H54 (cell line): ENCODE data around the gene SLC12A7.
"Not testable (repeated sequence)": the region's sequence is repeated elsewhere in the genome, so short reads cannot be mapped to it uniquely, and the experiment has no call there.

Source experiments
- DNase-seq: peaks from one replicate; pipeline ENCODE4 v3.0.0; 2011; ENCODE audit warnings: low spot score, mixed read lengths; ENCODE audit not compliant: insufficient read length
- FAIRE-seq: peaks from 3 replicates; lab custom pipeline; 2011; peaks lifted over from hg19 to GRCh38; lab: Jason Lieb, UNC
- POLR2A ChIP-seq: IDR thresholded peaks from 2 replicates; pipeline ENCODE4 v1.6.1; 2011; ENCODE audit warnings: low read depth, mild to moderate bottlenecking, low read length

The SLC12A7 gene

DNA sequence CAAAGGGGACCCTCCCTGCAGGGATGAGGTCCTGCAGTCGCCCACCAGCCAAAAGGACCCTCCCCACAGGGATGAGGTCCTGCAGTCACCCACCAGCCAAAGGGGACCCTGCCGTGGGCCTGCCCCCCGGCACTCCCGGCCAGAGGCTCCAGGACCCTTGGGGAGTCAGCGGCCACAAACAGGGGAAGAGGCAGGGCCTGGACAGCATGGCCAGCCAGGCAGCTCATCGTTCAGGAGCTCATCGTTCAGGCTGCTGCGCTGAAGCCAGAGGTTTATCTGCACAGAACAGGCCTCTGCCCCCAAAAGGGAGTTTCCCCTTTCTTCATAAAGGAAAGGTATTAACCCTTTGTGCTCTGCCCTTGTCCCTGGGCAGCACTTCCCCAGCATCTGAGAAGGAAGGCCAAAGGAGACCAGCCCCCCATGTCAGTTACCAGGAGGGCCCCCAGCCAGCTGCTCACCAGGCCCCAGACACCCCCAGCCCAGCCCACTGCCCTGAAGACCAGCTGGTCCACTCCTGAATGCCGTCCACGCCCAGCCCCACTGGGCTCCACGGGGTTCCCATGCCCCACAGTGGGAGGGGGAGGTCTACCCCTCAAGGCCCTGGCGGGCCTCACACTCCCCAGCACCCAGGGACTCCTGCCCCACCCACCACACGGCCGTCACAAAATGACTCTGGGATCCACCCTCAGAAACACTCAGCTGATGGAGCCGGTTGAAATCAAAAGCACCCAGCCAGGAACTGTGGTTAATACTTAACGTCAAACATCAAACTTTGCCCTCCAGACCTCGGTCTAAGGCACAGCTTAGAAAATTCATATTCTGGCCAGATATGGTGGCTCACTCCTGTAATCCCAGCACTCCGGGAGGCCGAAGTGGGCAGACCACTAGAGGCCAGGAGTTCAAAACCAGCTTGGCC is 6.3 kb downstream of the SLC12A7 start:
- TF ChIP-seq POLR2A: no peak
- no peak for FAIRE-seq
- no peak for DNase-seq

DNA sequence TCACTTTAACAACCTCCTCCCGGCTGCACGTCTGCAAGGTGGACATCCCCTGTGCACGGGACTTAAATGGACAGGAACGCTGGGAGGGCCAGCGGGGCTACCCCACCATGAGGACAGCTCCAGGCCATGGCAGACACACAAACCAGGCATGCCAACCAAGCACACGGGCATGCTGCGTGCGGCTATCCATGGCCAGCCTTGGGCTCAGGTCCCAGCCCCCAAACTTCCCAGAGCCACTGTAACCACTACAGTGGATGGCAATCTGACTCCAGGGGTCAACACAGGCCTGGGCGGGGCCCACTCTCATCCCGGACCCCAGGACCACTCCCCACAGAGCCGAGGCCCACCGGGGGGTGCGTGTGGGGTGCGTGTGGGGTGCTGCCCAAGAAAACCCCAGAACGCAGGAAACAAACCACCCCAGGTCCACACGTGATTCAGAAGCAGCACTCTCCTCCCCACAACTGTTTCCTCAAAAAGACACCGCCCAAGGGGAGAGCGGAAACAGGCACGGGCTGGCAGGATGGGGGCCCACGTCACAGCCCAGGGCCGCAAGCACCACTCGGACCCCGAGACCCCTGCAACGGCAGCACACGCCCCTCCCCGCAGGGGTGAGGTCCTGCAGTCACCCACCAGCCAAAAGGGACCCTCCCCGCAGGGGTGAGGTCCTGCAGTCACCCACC is 7.4 kb downstream of the SLC12A7 start:
- TF ChIP-seq POLR2A: no peak
- DNase-seq: no peak
- no peak for FAIRE-seq

DNA sequence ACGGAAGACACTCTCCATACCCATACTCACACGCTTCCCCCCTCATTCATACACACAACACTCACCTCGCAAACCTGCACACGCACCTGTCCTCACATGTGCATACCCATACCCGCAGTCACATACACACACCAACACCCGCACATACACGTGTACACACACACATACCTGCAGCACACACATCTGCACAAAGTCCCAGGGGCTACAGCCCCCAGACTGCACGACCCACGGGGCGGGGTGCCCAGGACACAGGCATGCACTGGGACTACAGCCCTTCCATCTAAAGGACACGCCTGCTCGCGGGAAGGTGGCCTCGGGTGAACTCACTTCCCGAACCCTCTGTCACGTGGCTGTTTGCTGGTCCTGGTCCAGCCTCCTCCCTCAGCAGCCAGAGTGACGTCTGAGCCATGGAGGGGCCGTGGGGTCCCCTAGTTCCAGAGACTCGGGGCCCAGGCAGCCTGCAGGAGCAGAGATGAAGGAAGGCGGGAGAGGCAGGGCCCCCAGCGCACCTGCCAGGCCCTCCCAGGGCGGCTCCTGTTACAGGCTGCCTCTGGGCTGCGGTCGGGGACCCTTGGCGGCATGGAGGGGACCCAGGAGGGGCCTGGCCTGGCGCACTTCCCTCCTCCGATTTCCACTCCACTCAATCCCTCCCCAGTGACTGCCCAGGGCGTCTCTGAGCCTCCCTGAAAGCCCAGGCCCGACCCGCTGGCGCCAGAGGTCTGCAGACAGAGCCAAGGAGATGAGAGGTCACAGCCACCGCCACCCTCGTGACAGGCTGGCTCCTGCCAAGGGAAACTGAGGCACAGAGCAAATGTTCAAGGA is 8.1 kb downstream of the SLC12A7 start:
- DNase-seq: no peak
- TF ChIP-seq POLR2A: no peak
- FAIRE-seq: no peak

DNA sequence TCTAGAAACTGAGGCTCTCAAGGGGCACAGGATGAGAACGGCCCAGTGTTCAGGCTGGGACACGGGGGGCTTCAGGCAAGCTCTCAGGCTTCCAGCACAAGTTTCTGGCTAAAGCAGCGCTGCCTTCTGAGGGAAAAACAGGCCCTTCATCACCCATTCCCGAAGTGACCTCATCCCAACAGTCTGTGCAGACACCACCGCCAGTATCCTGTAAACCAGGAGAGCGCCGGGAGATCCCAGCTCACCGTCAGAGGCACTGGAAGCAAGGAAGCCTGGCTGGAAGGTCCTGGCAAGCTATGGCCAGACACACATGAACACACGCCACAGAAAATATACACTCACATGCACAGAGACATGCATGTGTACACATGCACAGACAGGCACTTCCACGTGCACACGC is 8.8 kb downstream of the SLC12A7 start:
- no peak for DNase-seq
- no peak for TF ChIP-seq POLR2A
- no peak for FAIRE-seq

DNA sequence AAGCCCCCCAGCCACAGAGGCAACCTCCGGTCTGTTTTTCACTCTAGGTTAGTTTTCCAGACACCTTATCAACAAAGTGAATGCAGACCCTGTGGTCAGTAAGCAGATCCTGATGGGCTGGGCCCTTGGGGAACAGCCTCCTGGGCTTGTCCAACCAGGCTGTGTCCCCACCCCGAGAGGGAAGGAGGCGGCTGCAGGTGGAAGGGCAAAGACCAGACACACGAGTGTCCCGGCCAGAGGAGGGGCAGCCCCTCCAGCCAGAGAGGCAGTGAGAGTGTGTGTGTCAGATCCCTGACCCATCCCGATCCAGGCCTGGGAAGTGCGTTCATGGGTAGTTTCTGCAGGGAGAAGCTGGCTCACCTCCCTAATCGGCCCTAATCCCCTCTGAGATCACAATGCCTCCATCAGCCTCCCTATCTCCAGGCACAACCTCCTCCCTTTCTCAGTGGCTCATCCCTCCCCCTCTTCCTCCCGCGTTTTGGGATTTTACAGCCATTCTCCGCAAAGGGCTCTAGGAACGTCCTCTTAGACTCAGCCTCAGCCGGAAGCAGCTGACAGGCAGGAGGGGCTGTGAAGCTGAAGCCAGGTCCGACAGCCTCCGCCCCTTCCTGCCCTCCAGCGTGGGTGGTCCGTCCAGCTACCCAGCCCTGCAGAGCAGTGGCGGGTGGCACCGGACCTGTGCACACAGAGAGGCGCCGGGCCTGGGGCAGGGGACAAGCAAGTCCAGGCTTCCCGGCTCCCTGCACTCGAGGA is 9.7 kb downstream of the SLC12A7 start:
- TF ChIP-seq POLR2A: no peak
- FAIRE-seq (no peak), DNase-seq (no peak)

DNA sequence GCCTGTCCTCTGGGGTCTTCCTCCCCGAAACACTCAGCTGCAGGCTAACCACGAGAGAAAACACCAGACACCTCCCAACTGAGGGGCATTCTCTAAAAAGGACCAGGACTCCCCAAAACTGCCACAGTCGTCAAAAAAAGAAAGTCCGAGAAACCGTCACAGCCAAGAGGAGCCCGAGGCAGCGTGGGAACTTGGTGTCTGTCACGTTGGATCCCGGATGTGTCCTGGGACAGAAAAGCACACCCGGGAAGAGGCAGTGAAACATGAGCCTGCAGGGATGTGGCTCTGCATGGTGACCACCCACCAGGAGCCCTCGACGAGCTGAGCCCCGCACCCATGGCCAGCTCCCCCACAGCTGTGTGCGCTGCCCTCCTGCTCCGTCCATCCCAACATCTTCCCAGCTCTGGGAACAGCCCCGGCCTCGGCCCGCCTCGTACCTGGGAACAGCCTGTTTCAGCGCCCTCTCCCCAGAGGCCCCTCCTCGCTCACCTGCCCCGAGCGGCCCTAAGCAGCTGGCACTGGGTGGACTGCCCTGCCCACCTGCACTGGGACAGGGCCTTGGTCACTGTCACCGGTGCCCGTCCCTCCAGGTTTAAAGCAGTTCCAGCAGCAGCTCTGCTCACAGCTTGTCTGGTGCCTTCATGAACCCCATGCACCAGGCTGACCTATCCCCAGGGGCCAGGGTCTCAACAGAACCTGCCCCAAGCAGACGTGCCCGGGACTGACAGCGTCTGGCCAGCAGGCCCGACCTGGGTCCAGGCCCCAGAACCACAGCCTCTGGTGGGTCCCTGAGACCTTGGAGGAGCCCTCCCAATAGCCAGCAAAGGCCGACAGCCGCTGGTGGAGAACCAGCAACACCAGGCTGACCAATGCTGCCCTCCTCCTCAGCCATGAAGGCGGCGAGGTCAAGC is 10.9 kb downstream of the SLC12A7 start:
- no peak for FAIRE-seq
- DNase-seq: no peak
- TF ChIP-seq POLR2A: no peak

DNA sequence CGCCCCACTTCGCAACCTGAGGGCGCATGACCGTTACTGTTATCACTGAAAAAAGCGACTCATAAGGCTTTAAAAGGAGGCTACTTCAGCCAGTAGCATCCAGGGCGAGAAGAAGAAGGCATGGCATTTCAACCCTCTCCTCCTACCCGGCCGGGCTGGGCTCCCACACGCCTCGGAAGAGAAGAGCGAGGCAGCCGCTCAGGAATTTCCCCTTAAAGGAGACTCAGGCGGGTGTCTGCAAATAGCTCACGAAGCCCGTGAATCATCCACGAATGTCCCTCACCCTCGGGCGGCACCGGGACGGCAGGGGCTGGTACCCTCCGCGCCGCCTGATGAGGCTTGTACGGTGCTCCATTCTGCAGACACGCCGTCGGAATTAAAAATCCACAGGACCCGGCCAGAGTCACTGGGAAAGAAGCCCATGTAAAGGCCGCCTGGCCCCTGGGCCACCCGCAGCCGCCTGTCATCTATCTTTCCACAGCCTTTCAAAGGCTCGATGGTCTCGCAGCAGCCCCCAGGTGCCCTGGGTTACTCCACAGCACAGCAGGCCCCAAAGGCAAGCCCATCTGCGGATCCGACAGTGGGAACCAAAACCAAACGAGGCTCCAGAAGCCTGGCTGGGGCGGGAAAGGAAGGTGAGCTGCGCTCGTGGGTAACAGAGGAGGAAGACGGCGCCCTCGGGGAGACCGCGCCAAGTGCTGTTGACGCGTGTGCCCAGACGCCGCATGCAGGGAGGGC is 11.8 kb downstream of the SLC12A7 start:
- no peak for FAIRE-seq
- TF ChIP-seq POLR2A: no peak
- no peak for DNase-seq

DNA sequence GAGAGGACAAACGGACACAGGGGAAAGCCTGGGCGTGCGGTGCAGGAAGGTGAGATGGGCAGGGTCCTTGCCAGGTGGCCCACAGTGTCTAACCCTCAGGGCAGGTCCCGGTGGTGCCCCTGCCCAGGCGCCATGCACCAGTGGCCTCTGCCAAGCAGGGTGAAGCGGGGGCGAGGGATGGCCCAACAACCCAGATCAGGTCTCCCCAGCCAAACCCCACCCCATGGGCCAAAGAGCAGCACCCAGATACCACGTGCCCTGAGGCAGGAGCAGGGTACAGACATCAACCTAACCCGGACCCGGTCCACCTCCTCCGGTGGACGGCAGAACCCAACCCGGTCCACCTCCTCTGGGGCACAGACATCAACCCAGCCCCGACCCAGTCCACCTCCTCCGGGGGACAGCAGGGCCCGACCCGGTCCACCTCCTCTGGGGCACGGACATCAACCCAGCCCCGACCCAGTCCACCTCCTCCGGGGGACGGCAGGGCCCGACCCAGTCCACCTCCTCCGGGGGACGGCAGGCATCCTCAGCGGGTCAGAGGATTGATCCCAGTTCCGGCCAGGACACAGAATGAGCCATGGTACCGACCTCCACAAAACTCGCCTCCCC is 12.8 kb downstream of the SLC12A7 start:
- FAIRE-seq: no peak
- DNase-seq: no peak
- no peak for TF ChIP-seq POLR2A

DNA sequence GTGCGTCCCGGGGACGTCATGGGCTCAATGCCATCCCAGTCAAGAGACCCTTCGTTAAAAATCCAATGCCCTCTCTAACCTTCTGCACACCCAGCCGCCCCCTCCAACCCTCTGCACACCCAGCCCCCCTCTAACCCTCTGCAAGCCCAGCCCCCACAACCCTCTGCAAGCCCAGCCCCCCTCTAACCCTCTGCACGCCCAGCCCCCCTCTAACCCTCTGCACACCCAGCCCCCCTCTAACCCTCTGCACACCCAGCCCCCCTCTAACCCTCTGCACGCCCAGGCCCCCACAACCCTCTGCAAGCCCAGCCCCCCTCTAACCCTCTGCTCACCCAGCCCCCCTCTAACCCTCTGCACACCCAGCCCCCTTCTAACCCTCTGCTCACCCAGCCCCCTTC is 13.9 kb downstream of the SLC12A7 start:
- DNase-seq, FAIRE-seq: not testable (repeated sequence)

DNA sequence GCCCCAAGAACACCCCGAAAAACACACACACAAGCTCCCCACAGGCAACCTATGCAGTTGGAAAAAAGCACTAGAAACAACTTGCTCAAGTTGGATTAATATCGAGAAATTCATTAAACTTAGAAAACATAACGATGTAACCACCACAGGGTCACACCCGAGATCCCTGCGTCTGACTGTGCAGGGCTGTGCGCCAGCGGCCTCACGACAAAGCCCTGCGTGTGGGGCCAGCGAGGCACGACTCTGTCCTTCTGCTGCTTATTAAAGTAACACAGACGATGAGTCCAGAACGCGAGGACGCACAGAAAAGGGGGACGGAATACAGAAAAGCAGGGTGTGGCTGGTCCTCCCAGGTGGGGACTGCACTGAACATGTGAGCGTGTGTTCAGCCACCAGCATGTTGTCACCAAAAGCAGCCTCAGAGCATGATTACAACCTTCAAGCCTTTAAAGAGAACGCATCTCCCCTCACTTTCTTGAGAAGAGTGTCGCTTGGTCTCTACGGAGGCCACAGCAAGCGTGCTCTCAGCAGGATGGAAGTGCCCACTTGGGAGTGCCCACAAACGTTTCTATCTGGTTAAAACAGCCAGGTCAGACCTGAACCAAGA is 14.4 kb downstream of the SLC12A7 start:
- TF ChIP-seq POLR2A: no peak
- FAIRE-seq (no peak), DNase-seq (no peak)

DNA sequence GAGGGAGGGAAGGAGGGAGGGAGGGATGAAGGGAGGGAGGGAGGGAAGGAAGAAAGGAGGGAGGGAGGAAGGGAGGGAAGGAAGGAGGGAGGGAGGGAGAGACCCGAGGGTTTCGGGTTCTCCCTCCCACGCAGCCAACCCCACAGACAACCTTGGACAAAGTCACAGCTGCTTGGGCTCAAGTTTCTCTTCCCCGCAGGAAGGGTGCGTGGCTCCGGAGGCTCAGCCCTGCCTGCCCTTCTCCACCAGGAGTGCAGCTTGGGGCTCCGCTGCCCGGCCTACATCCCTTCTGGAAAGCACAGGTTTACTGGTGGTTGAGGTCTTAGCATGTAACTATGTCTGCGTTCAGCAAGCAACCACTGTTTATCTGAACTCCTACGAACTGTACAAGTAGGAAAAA is 15.0 kb downstream of the SLC12A7 start:
- DNase-seq (no peak), FAIRE-seq (no peak)
- no peak for TF ChIP-seq POLR2A
